Activated CD8-positive, alpha-beta memory T cell treated with anti-CD3 and anti-CD28 coated beads for 1 hour (primary cell): ENCODE data around the gene KCNQ5.
"Not testable (repeated sequence)": the region's sequence is repeated elsewhere in the genome, so short reads cannot be mapped to it uniquely, and the experiment has no call there.

ENCODE experiments used
- DNase-seq, 2 donors: peaks; one replicate each; pipeline ENCODE4 v3.0.0-alpha.2; 2020; ENCODE audit warnings: low read depth in 1 of 2; ENCODE audit errors: extremely low read depth in 1 of 2

The KCNQ5 gene

DNA sequence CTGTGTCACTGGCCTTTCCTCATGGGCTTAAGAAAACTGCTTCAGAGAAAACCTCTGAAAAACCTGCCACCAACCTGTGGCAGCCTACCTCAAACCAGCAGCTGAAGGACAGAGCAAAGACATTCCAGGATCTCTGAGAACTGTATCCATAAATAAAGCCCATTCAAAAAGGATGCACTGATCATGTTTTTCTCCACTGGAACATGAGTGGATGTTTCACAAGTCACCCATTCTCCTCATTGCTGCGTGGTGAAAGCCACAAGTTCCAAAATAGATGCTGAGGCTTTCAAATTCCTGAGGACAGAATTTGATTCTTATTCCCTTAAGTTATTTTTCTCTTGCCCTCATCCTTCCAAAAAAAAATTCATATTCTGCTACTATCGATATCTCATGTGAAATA, 322.8 kb downstream of the KCNQ5 start:
- DNase-seq, result no peak

DNA sequence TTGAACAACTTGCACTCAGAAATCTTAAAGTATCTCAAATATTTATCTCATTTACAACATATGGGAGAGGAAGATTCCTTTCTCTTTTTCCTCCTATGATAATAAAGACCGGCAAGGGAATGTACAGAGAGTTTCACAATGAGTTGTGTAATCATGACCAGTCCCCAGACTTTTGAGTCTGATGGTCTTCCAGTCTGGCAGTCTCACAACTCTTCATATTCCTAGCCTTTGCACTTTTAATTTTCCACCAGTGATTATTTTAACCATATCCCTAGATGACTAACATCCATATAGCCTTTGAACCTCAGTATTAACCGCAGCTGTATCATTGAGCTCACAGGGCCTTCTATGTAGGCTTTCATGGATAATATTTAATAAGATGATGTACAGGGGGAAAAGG, 324.9 kb downstream of the KCNQ5 start:
- DNase-seq, result no peak

DNA sequence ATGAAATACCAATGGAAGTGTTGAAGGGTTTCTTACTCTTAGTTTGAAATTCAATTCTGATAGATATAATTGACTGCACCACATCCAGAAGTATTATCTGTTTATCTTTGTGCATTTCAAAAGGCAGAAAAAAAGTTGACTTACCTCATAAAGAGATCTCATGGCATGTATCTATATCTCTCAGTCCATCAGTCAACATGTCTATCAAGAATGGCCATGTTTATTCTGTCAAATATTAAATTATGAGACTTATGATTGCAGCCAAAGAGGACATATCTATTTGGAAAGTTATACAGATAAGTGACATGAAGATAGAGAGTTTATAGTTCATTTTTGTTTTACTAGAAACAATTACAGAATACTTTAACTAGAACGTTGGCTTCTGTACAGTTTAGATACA, 325.7 kb downstream of the KCNQ5 start:
- DNase-seq, result no peak

DNA sequence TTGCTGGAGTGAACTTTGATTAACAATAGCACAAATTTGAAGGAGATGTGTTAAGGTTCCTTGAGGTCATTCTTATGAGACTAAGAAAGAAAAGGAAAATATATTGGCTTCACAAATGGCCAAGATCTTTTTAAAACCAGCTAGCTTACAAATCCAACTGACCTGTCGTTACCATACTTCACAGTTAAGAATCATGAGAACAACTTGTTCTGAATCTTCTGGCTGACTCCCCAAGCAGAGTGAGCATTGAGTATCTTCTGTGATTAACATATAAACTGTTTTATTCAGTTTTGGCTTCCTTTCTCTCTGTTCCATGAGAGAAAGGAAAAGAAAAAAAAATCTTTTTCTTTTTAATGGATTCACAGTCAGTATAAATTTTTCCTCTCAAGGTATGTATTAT, 326.3 kb downstream of the KCNQ5 start:
- no peak for DNase-seq

DNA sequence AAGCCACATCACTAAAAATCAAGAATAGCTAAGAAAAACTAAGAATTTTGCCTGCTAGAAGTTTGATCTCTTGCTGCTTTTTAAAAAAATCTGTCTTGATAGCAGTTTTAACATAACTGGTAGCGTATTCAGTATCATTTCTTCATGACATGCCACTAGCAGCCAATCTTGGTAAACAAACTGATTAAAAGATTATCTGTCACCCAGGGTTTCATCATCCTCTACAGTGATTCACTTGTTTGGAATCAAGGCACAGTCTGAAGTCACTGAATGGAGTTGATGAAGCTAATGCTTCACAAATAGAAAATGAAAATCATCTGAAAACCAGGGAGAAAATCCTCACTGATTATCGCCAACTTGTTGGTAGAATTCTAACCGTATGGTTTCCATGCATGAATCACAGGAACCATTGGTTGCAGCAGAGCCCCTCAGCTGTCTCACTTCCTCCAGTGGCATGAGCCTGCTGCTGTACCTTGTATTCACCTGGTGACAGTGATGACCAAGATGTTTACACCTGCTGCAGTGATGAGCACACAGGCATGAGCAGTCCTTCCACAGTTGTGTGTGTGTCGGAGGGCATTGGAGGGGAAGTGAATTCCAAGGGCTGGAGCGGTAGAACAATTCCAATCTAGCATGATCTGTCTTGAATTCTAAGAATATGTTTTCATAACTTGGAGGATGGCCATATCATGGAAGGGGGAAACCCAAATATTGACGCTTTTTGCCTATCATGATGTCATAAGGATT, 328.4 kb downstream of the KCNQ5 start:
- no peak for DNase-seq

DNA sequence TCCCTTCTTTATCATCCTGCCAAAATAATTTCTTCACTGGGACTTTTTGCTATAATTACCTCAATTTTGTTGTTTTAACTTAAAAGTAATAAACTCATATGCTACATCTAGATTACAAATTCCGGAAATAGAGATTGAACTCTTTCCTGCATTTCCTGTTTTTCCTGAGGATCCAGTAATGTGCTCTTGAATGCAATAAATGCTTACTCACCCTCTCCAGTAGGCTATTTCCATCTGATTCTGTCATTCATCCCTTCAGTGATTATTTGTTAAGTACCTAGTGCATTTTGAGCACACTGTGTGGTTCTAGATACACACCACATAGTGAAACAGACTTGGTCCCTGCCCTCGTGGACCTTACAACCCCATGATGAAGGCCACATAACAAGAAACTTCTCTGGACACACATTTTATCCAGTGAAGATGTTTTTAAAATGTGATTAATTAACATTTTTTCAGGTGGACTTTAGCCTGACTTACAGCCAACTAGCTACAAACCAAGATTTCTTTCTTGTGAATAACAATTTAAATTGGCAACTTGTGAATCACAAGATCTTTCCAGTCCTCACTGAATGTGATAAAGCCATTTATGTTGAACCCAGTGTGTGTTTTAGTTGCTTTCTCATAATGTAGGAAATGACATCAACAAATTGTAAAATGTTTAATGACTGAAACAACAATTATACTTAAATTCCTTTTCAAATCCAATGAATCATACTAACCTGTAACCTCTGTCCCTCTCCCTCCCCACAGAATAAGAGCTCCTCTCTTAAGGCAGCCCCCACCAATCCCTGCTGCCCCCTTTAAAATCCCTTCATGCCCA, 331.2 kb downstream of the KCNQ5 start:
- no peak for DNase-seq

DNA sequence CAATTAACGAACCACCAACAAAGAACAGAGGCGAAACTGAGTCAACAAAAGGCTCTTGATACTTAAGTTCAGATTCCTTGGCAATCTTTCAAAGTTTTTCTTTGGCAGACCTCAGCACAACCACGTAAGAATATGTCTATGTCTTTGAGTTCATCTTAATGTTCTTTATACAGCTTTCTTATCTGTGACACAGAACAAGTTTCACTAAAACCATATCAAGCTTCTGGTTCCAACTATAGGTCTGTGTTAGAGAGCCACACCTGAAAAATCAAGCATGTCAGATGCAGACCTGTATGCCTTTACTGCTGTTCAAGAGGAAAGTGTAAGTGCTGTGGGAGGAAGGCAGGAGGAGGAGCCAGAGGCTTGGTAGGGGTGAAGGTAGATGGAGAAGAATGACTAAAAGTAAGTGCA, 332.1 kb downstream of the KCNQ5 start:
- DNase-seq, result no peak

DNA sequence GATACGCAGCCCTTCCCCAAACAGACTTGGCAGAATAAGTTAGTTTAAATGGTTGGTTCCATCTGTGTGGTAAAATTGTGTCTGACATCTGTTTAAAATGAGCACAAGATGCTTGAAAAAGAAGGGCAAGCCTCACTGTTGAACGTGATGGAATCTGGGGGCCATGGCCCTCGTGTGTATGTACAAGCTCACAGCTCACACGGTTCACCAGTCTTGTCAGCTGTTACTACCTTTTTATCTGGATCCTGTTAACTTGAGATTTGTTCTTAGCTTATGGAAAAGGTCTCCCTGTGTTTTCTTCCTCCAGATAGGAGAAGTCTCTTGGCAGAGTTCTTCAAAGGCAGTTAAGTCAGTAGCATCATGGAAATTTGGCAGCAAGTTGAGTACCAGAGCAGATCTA, 332.9 kb downstream of the KCNQ5 start:
- no peak for DNase-seq

DNA sequence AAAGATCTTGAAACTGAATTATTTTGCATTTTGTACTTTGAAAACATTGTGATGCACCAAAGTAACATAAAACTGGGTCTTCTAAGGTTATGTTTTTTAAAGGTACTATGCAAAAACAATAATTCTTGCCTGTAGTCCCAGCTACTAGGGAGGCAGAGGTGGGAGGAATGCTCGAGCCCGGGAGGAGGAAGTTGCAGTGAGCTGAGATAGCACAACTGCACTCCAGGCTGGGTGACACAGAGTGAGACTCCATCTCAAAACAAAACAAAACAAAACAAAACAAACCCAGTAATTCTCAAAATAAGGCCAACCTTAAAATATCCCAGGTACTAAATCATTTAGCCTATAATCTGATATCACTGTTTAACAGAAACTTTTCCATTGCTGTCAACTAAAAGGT, 333.8 kb downstream of the KCNQ5 start:
- no peak for DNase-seq

DNA sequence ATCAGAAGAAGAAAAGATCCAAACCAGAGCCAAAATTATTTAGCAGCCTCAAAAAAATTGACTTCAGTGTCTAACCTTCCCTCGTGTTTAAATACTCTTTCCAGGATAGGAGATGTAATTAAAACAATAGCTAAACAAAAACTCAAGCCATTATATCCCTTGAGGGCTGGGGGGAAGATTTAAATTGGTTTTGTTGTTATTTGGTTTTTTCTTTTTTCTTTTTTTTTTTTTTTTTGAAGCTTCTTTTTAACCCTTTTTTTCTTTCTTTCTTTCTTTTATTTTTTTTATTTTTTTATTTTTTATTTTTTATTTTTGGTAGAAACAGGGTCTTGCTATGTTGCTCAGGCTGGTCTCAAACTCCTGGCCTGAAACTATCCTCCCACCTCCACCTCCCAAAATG, 334.4 kb downstream of the KCNQ5 start:
- DNase-seq, result no peak

DNA sequence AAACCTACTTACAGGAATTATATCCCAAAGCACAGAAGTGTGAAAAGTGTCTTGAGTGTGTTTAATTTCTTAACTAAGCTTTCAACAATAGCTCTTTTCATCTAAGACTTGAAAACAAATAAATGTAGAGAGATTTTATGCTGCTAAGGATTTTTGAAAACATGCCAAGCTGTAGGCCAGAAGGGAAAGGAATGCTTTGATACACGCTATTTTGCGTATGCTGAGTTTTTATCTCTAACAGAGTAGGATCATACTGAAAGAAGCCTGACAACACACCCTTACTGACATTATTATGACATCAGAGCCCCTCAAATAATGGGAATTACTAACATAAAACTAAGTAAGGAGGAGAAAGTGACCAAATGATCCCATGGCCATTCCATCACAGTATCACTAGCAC, 338.0 kb downstream of the KCNQ5 start:
- no peak for DNase-seq

DNA sequence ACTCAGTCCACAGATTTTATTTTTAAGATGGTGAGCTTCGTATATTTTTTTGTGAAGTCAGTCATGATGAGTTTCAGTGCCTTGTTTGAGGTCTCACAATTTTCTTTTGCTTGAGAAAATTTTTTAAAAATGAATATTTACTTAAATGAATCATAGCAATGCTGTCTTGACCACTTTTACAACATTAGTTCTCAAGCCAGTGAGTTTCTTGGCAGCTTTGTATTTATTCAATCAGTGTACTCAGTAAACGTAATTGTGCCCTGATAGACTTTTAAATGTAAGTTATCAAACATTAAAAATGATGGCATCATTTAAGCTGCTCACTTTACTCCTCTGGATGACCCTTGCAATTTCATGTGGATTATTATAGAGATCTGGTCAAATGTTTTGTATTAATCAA, 342.1 kb downstream of the KCNQ5 start:
- DNase-seq, result no peak

DNA sequence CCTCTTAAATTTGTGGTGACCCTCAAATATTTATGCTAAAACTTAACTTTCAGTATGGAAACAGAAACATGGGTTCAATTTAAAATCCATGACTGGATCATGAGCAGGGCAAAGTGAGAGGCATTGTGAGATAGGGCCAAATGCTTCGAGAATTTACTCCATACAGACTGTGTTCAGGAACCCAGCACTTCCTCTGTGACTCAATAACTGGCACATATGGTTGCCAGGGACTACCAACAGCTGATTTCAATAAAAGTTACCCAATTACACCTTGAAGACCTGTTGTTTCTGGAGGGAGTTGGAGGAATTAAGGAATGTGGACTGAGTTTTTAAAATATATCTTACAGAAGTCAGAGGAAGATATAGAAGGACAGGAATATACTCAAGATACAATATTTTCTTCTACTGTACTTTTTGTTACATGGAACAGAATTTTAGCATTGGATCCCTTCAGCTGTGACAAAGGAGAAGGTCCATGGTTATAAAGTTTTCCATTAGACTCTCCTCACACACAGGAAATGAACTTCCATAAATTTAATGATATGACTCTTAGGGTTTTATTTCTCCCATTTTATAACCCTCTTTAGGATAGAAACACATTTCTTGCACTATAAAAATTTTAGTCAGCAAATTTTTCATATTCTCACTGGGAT, 344.9 kb downstream of the KCNQ5 start:
- DNase-seq, result no peak

DNA sequence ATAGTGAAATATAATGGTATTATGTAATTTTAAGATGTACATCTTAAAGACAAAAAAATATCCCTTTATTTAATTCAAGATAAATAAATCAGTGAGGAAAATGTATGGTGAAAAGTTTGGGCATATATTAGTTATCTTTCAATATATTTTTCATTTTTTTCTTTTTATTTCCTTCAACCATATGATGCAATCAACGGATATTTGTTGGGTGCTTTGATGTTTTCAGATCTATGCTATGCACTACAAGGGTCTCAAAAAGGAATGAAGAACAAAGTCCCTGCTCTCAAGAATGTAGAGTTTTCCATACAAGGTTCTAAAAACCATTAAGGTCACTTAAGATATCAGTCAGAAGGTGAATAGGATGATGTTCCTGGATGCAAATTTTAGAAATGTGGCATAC, 345.5 kb downstream of the KCNQ5 start:
- DNase-seq, result no peak

DNA sequence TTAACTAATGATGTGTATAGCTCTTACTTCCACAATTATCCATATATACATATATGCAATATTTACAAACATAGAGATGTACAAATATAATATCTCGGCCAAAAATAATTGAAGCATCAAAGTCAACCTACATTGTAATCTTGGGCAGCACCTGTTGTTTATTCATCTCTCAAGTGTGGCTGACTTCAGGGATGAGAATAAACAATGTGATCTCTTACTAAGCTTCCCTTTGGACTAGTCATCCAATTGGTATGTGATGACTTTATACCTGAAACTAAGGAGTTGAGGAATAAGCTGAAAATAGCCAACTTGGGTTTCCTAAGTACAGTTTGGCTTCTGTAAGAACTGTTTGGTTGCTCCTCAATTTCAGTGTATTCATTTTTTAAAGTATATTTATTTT, 346.8 kb downstream of the KCNQ5 start:
- no peak for DNase-seq

DNA sequence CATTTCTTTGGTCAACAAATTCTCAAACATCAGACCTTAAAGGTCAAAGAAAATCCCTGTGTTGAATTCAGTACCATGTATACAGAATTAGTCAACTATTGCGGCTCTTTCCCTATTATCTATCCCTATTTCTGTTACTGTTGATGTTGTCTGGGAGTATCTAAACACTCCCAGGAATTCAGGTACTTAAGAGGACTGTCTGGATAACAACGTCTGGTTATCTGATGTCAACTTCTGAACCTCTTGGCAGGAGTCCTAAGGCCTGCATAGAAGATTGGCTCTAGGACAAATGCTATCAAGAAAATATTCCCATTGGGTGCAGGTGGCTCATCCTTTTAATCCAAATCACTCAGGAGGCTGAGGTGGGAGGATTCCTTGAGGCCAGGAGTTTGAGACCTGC, 347.8 kb downstream of the KCNQ5 start:
- no peak for DNase-seq

DNA sequence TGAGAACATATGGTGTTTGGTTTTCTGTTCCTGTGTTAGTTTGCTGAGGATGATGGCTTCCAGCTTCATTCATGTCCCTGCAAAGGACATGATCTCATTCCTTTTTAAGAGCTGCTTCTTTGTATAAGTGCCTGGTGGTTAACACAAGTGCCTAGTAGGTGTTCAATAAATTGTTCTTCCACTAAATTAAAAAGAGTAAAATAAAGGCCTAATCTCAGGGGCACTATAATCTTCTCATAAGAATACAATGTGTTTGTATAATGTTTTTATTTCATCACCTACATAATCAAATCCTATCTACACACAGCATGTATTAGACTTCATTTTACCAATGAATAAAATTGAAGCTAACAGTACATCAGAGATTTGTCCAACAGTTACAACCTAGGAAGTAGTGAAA, 350.7 kb downstream of the KCNQ5 start:
- DNase-seq, result no peak

DNA sequence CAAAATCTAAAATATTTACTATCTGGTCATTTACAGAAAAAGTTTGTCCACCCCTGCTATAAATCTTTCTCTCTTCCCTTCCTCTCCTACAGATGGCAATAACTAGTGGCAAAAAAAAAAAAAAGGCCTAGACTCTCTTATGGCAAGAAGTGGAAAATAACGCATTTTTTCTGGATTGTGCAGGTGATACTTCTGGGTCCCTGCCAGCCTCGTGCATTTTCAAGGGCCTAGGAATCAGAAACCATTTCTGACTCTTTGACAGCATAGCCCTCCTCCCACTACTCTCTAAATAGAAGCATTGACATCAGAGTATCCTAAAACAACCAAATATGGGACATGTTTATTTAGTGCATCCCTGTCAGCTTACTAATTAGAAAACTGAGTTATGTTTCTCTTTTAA, 352.4 kb downstream of the KCNQ5 start:
- DNase-seq, result no peak

DNA sequence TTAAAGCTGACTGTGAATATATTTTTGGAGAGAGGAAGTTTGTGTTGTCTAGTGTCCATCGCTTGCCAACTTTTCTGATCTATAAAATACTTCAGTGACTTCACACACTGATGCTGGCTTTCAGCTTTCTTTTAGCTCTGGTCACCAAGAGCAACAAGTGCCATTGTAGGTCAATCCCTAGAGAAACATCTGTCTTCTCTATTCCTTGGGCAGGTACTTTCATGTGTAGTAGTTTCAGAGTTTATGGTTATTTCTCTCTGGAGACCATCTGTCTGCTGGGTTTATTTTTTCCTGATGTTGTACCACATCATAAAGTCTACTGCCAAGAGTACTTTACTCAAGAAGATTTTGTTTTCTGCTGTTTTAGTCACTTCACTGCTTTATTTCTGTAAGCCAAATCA, 353.5 kb downstream of the KCNQ5 start:
- no peak for DNase-seq

DNA sequence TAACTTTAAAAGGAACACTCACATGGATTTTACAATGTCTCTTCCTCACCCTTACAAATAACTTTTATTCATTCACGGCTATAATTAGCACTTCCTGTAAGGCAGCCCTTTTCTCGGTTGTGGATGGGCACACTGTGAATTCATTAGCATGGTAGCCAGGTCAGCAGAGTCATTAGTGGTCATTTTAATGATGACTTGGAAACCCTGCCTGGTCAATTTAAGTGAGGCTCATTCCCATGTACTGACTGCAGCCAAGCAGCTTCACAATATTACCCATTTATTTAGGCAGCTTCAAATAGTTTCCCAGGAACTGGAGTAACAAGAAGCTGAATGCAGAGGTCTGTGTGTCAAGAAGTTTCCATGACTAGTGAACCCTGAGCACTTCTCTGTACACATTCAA, 354.6 kb downstream of the KCNQ5 start:
- DNase-seq, result no peak

DNA sequence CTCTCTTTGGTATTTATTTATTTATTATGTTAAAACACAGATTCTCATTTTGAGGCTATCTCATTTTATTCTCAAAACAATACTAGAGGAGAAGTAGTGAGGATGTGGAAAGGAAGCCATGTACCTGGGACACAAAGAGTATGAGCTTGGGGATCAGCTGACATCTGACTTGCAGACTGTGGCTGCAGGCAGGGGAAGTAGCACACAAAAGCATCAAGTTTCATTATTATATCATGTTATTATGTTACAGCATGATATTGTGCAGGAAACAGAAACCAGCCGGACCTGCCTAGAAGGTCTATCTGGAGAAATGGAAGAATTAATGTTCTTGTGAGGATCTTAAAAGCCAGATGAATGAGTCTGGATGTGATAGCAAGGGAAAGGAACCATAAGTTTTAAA, 355.2 kb downstream of the KCNQ5 start:
- no peak for DNase-seq

DNA sequence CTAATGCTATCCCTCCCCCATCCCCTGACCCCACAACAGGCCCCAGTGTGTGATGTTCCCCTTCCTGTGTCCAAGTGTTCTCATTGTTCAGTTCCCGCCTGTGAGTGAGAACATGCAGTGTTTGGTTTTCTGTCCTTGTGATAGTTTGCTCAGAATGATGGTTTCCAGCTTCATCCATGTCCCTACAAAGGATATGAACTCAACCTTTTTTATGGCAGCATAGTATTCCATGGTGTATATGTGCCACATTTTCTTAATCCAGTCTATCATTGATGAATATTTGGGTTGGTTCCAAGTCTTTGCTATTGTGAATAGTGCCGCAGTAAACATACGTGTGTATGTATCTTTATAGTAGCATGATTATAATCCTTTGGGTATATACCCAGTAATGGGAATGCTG, 356.9 kb downstream of the KCNQ5 start:
- DNase-seq, result not testable (repeated sequence)
